K562 (cell line): ENCODE results near the gene PPP1R12B.
"Not testable (repeated sequence)": the region's sequence is repeated elsewhere in the genome, so short reads cannot be mapped to it uniquely, and the experiment has no call there.

Experiments used
- CHAMP1 ChIP-seq: fragments of 450-650 bp; IDR thresholded peaks from 2 replicates; pipeline ENCODE4 v1.6.1; 2016; ENCODE audit warnings: mild to moderate bottlenecking
- CTCF ChIP-seq, 3 experiments: IDR thresholded peaks in 2 of 3; conservative IDR thresholded peaks in 1 of 3; 2 replicates each; pipeline ENCODE4 v1.5.1; 2011 to 2012; ENCODE audit warnings: low read length in 3 of 3, mild to moderate bottlenecking in 3 of 3, control low read depth in 2 of 3, improper control_type of control experiment in 1 of 3, inconsistent platforms in 1 of 3, low read depth in 1 of 3, mixed read lengths in 1 of 3, moderate library complexity in 1 of 3; ENCODE audit not compliant: insufficient read depth in 2 of 3
- EZH2 ChIP-seq: IDR thresholded peaks from 2 replicates; pipeline ENCODE4 v1.6.1; 2012; ENCODE audit warnings: low read depth, mild to moderate bottlenecking, inconsistent platforms, low read length, borderline replicate concordance
- NFYB ChIP-seq: IDR thresholded peaks from 2 replicates; pipeline ENCODE4 v1.6.1; 2011; ENCODE audit warnings: mild to moderate bottlenecking, moderate library complexity; ENCODE audit not compliant: insufficient read length; ENCODE audit errors: extremely low read depth
- TCF15 ChIP-seq: fragments of 250-450 bp; sonication (Bioruptor Pico); IDR thresholded peaks from 2 replicates; pipeline ENCODE4 v1.8.0; 2022; ENCODE audit warnings: moderate library complexity, mild to moderate bottlenecking, inconsistent platforms
- TFE3 ChIP-seq: fragments of 450-650 bp; formaldehyde crosslinking; IDR thresholded peaks from 2 replicates; pipeline ENCODE4 v1.4.0; 2020; ENCODE audit warnings: mild to moderate bottlenecking, mixed read lengths
- USF1 ChIP-seq: sonication (generic); formaldehyde crosslinking; IDR thresholded peaks from 2 replicates; pipeline ENCODE4 v1.9.0; 2022; ENCODE audit warnings: mild to moderate bottlenecking, missing genetic modification reagents
- ZBTB9 ChIP-seq: fragments of 450-650 bp; formaldehyde crosslinking; IDR thresholded peaks from 2 replicates; pipeline ENCODE4 v1.4.0; 2020; ENCODE audit warnings: mild to moderate bottlenecking, moderate library complexity
- ZNF140 ChIP-seq: fragments of 250-450 bp; sonication (Bioruptor Pico); IDR thresholded peaks from 2 replicates; pipeline ENCODE4 v1.8.0; 2021; ENCODE audit warnings: moderate library complexity, mild to moderate bottlenecking, inconsistent platforms
- ZNF282 ChIP-seq: sonication (generic); formaldehyde crosslinking; IDR thresholded peaks from 2 replicates; pipeline ENCODE4 v1.8.1; 2023; ENCODE audit warnings: missing genetic modification reagents

- TF ChIP-seq ZNF140 (CRISPR knock-in tag); TCF15 (CRISPR knock-in tag); ZNF282 (CRISPR knock-in tag); ZBTB9 (CRISPR knock-in tag); USF1 (CRISPR knock-in tag); CTCF (IDR thresholded peaks at IDR 0.05 in 2 of 3, conservative IDR thresholded peaks at IDR 0.05 in 1 of 3; ENCODE audit: insufficient read depth in 2 of 3, low read depth in 1 of 3, low read length in 3 of 3); EZH2; NFYB; CHAMP1; TFE3 (CRISPR knock-in tag): not testable (repeated sequence)
Measured at GRCh38 chr1:202552615-202553014, 204.1 kb downstream of the PPP1R12B start.
